GM21529 (cell line): Measurements from ENCODE around the gene CS.

ENCODE experiments used
- ATAC-seq: cut with Tn5 transposase; IDR thresholded peaks from one replicate; pipeline ENCODE4 v1.9.1; 2021; ENCODE audit not compliant: unreplicated experiment

Gene CS

GRCh38 chr12:56253091-56253490, 47.0 kb downstream of the CS start:
- no peak for ATAC-seq

DNA sequence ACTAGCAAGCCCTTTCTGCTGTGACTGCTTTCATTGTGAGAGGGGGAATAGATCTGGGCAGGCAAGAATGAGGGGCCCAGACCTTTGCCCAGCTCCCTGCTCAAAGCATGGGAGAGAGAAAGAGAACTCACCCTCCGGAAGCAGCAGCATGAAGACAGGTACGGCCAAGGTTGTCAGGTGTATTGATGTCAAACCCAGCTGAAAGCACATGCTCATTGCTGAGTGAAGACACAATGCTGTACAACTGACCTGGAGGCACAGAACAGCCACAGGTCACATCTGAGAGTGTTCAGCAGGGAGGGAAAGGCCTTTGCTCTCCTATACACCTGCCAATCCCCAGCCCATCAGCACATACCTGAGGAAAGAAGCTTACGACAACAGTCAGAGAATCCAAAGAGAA, 47.5 kb downstream of the CS start:
- no peak for ATAC-seq

- no peak for ATAC-seq
These were observed 51.4 kb downstream of the CS start for GRCh38 chr12:56248711-56249110.

GRCh38 chr12:56247923-56248322, 52.2 kb downstream of the CS start:
- no peak for ATAC-seq

DNA sequence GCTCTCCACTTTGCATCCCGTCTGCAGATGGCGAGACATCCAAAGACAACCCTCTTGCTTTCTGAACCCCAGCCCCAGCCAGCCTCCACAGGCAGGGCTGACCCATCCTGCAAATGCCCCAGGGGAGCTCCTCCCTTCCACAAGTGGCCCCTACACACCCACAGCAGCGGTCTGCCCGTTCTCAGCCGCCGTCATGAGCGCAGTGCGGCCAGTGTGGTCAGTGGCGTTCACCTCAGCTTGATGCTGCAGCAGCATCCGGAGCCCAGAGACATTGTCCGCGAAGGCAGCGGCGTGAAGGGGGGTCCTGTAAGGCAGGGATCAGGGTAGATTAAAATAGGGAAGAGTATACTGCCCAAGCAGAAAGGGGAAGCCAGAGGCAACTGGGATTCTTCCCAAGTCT, 55.6 kb downstream of the CS start:
- ATAC-seq, result no peak

- ATAC-seq, result no peak
These were observed 56.4 kb downstream of the CS start for GRCh38 chr12:56243731-56244181.

GRCh38 chr12:56242986-56243385, 57.1 kb downstream of the CS start:
- ATAC-seq, result no peak

DNA sequence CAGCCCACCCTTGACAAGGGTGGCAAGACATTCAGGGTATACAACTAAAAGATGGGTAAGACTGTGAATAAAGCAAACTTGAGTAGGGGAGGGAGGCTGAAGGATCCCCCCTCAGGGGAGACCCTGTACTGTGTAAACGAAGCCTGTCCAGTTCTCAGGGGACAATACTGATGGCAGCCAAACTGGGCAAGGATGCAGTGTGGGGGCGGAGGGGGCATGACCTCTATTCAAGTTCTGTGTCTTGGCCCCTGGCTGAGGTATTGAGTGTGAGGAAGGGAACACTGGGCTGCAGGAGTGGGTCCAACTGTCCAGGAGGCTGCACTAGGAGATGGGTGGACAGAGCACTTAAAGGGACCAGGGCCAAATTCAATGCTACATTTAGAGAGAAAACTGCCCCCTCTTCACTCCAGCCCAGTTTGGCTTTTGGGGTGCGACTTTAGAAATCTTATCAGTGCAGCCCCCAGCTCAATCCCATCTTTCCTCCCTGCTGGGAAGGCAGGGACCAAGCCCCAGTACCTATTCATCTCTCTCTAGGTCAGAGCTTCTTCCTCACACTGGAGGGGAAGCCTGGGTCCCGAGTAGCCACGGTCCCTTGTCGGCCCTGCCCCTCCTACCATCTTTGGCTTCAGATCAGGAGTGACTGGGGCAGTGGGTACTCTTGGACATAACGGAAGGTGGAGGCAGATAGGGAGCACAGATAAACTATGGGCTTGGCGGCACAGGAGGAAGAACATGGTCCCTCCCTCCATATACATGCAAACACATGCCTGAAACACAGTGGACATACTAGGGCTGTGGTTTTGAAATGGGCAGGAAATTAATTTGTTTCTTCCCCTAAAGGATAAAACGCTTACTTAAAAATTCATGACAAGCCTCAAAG, 58.5 kb downstream of the CS start:
- no peak for ATAC-seq

DNA sequence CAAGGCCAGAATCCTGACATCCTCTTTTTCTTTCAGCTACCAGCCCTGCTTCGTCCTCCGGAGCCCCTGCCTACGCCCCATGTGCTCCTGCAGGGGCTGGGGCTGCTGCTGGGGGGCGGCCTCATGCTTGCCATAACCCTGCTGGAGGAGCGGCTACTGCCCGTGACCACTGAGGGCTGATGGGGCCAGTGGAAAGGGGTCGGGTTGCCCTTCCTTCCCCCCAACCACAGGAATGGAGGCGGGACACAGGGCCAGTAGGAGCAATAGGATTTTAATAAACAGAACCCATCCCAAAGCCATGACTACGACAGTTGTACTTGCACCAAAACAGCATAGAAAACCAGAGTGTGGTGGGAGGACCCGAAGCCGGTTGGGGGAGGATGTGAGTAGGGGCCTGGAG, 62.6 kb downstream of the CS start:
- no peak for ATAC-seq

DNA sequence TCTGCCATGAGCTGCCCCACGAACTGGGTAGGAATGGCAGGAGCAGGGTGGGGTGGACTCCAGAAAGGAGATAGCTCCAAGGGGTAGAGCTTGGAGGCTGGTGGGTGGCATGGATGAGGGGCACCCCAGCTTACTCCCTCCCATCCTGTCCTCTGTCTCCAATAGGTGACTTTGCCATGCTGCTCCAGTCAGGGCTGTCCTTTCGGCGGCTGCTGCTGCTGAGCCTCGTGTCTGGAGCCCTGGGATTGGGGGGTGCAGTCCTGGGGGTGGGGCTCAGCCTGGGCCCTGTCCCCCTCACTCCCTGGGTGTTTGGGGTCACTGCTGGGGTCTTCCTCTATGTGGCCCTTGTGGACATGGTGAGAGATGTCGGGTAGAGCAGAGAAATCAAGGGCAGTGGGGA, 63.1 kb downstream of the CS start:
- ATAC-seq, result no peak

DNA sequence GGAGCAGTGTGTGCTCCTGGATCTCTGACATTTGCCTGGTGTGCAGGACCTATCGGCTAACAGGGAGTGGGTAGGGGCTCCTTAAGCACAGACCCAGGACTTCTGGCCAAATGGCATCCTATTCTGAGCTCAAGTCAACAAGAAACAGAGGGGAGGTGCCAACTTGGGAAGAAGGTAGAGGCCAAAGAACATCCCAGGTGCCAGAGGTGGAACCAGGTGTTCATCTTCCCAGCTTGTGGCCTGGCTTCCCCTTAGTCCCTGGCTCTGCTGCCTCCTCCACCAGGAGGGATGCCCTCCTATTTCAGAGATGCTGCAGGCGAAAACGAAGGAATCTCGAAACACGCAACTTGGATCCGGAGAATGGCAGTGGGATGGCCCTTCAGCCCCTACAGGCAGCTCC, 64.0 kb downstream of the CS start:
- ATAC-seq, result no peak

DNA sequence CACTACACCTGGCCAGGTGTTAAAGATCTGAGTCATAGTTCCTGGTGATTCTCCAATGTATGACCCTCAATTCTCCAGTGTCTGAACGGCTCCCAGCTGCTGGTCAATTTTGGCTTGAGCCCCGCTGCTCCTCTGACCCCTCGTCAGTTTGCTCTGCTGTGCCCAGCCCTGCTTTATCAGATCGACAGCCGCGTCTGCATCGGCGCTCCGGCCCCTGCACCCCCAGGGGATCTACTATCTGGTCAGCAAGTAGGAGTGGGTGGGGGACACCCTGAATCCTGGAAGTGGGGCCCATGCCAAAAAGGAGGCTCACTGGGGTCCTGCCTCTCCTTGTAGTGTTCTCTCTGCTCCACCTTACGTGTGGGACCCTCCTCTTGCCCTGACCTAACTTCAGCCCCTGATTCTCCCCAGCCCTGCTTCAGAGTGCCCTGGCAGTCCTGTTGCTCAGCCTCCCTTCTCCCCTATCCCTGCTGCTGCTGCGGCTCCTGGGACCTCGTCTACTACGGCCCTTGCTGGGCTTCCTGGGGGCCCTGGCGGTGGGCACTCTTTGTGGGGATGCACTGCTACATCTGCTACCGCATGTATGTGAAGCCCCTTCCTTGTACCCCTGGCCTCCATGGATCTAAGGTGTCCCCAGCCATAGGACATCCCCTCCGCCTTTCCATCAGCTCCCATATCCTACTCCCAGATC, 65.2 kb downstream of the CS start:
- ATAC-seq, result no peak

DNA sequence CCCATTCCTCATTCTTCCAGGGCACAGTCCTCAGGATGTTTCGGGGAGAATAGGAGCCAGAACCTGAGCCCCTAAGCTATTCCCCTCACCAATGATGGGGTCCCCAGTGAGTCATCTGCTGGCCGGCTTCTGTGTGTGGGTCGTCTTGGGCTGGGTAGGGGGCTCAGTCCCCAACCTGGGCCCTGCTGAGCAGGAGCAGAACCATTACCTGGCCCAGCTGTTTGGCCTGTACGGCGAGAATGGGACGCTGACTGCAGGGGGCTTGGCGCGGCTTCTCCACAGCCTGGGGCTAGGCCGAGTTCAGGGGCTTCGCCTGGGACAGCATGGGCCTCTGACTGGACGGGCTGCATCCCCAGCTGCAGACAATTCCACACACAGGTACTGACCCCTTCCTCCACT, 68.9 kb downstream of the CS start:
- ATAC-seq, result no peak

GRCh38 chr12:56230432-56231183, 69.5 kb downstream of the CS start:
- ATAC-seq, result no peak

DNA sequence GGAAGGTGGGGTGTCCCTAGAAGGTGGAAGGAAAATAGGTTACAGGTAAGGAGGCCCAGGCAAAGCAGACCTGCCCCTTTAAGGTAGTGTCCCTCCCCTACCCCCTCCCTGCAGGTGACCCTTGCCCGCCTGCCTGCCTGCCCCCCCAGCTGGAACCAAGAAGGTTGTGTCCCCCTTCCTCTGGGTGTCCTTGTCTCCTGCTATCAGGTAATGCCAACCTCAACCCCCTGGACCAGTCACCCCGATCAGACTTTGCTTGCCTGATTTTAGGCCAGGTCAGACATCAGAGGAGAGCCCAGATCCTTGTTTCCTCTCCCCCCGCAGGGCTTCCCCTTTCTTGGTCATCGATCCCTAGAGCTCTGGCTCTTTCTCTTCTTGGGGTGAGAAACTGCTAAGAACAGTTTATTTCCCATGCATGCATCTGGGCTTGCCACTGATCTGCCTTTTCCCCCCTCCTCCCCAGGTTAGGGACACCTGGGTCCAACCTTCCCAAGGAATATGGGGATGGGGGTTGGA, 70.2 kb downstream of the CS start, which contains the start of gene SLC39A5:
SLC39A5 (plus strand) TSS at position 136 of the 516 bp plus-strand sequence. CDS start 1,224 bp downstream, outside the sequence.
- no peak for ATAC-seq

DNA sequence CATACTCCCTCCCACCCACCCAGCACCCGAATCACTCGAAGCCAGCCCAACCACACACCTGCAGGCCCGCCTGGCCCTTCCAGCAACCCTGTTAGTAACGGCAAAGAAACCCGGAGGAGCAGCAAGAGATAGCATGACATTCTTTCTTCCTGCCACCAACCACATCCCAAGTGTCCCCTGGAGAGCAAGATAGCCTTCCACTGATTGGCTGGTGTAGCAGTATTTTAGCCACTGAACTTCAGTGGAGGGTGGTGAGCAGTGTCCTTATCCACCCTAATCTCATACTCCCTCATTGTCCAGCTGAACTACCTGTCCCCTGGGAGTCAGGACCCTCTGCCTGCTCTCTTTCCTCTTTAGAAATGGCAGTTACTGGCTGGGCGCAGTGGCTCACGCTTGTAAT, 71.0 kb downstream of the CS start:
- ATAC-seq, result no peak

DNA sequence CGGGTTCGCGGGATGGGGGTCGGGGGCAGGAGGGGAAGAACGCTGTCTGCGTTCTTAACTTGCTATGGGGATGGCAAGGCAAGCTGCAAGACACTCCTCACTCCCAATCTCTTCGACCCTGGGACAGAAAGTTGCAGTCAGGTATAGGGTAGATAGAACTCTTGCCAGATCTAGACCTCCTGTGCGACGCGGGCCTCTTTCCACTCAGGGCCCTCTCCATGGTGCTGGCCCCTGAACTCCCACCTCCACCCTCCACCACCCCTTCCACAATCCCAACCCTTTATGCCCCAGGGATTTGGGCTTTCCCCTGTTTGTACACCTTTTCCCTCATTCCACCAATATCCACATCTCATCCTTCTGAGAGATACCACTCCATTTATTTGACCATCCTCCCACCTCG, 75.2 kb downstream of the CS start:
- ATAC-seq, result no peak

- ATAC-seq, result peak; percentile 73
These were observed 75.9 kb downstream of the CS start, which contains the start of gene NABP2 for GRCh38 chr12:56224102-56224701. NABP2 (plus strand) TSS chr12:56224342; CDS start chr12:56224857, 515 bp downstream.

GRCh38 chr12:56223571-56224101, 76.5 kb downstream of the CS start:
- ATAC-seq, result no peak

- no peak for ATAC-seq
These were observed 77.6 kb downstream of the CS start for GRCh38 chr12:56222531-56222895.
